Measurements from ENCODE around the gene AOC3. TPM values are rescaled to one million over a fixed set of nuclear protein-coding genes. Genes with fewer than 3 reads are reported as not detected.
A peak's percentile ranks its signal among the peaks of the same experiment; 100 is the strongest.

Gene AOC3
- total and polyA plus RNA-seq, 2 of the 13 experiments (the other 11 are each of a cell fraction or from before 2014, with no cell fraction given) = 8.7 to 51.7 TPM

DNA sequence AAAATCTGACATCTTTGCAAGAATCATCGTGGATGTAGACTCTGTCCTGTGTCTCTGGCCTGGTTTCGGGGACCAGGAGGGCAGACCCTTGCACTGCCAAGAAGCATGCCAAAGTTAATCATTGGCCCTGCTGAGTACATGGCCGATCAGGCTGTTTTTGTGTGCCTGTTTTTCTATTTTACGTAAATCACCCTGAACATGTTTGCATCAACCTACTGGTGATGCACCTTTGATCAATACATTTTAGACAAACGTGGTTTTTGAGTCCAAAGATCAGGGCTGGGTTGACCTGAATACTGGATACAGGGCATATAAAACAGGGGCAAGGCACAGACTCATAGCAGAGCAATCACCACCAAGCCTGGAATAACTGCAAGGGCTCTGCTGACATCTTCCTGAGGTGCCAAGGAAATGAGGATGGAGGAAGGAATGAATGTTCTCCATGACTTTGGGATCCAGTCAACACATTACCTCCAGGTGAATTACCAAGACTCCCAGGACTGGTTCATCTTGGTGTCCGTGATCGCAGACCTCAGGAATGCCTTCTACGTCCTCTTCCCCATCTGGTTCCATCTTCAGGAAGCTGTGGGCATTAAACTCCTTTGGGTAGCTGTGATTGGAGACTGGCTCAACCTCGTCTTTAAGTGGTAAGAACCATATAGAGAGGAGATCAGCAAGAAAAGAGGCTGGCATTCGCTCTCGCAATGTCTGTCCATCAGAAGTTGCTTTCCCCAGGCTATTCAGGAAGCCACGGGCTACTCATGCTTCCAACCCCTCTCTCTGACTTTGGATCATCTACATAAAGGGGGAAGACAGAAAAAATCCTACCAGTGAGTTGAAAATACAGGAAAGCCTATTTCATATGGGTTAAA, 49.7 kb downstream of the AOC3 start, which contains the start of gene G6PC1 (continued):
- TF ChIP-seq FUBP1 (CRISPR knock-in tag; IDR thresholded peaks at IDR 0.05; ENCODE audit: borderline replicate concordance) = no peak
- no peak for TF ChIP-seq TEAD3 (CRISPR knock-in tag; optimal IDR thresholded peaks at IDR 0.05; ENCODE audit: borderline replicate concordance)
- peak; percentile 81 for TF ChIP-seq KDM6A (CRISPR knock-in tag; IDR thresholded peaks at IDR 0.05; ENCODE audit: low read depth)
- TF ChIP-seq, protein P1, sequence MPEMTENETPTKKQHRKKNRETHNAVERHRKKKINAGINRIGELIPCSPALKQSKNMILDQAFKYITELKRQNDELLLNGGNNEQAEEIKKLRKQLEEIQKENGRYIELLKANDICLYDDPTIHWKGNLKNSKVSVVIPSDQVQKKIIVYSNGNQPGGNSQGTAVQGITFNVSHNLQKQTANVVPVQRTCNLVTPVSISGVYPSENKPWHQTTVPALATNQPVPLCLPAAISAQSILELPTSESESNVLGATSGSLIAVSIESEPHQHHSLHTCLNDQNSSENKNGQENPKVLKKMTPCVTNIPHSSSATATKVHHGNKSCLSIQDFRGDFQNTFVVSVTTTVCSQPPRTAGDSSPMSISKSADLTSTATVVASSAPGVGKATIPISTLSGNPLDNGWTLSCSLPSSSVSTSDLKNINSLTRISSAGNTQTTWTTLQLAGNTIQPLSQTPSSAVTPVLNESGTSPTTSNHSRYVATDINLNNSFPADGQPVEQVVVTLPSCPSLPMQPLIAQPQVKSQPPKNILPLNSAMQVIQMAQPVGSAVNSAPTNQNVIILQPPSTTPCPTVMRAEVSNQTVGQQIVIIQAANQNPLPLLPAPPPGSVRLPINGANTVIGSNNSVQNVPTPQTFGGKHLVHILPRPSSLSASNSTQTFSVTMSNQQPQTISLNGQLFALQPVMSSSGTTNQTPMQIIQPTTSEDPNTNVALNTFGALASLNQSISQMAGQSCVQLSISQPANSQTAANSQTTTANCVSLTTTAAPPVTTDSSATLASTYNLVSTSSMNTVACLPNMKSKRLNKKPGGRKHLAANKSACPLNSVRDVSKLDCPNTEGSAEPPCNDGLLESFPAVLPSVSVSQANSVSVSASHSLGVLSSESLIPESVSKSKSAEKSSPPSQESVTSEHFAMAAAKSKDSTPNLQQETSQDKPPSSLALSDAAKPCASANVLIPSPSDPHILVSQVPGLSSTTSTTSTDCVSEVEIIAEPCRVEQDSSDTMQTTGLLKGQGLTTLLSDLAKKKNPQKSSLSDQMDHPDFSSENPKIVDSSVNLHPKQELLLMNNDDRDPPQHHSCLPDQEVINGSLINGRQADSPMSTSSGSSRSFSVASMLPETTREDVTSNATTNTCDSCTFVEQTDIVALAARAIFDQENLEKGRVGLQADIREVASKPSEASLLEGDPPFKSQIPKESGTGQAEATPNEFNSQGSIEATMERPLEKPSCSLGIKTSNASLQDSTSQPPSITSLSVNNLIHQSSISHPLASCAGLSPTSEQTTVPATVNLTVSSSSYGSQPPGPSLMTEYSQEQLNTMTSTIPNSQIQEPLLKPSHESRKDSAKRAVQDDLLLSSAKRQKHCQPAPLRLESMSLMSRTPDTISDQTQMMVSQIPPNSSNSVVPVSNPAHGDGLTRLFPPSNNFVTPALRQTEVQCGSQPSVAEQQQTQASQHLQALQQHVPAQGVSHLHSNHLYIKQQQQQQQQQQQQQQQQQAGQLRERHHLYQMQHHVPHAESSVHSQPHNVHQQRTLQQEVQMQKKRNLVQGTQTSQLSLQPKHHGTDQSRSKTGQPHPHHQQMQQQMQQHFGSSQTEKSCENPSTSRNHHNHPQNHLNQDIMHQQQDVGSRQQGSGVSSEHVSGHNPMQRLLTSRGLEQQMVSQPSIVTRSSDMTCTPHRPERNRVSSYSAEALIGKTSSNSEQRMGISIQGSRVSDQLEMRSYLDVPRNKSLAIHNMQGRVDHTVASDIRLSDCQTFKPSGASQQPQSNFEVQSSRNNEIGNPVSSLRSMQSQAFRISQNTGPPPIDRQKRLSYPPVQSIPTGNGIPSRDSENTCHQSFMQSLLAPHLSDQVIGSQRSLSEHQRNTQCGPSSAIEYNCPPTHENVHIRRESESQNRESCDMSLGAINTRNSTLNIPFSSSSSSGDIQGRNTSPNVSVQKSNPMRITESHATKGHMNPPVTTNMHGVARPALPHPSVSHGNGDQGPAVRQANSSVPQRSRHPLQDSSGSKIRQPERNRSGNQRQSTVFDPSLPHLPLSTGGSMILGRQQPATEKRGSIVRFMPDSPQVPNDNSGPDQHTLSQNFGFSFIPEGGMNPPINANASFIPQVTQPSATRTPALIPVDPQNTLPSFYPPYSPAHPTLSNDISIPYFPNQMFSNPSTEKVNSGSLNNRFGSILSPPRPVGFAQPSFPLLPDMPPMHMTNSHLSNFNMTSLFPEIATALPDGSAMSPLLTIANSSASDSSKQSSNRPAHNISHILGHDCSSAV (CRISPR knock-in tag; IDR thresholded peaks at IDR 0.05; ENCODE audit: borderline replicate concordance) = 0 out of 2 replicates have a peak, but pooled peaks have one; percentile 27
- TF ChIP-seq ZBTB21 (CRISPR knock-in tag; IDR thresholded peaks at IDR 0.05) = peak; percentile 32; the same call in 1 of the 2 replicates
- TF ChIP-seq PAWR (CRISPR knock-in tag; IDR thresholded peaks at IDR 0.05; ENCODE audit: borderline replicate concordance) = no peak
- TF ChIP-seq, protein P2, sequence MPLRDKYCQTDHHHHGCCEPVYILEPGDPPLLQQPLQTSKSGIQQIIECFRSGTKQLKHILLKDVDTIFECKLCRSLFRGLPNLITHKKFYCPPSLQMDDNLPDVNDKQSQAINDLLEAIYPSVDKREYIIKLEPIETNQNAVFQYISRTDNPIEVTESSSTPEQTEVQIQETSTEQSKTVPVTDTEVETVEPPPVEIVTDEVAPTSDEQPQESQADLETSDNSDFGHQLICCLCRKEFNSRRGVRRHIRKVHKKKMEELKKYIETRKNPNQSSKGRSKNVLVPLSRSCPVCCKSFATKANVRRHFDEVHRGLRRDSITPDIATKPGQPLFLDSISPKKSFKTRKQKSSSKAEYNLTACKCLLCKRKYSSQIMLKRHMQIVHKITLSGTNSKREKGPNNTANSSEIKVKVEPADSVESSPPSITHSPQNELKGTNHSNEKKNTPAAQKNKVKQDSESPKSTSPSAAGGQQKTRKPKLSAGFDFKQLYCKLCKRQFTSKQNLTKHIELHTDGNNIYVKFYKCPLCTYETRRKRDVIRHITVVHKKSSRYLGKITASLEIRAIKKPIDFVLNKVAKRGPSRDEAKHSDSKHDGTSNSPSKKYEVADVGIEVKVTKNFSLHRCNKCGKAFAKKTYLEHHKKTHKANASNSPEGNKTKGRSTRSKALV (CRISPR knock-in tag; IDR thresholded peaks at IDR 0.05) = peak; percentile 72
- no peak for TF ChIP-seq HNRNPUL1 (IDR thresholded peaks at IDR 0.05; ENCODE audit: low read depth, low read length)
- TF ChIP-seq MTF2 (CRISPR knock-in tag; IDR thresholded peaks at IDR 0.05; ENCODE audit: borderline replicate concordance) = no peak
- 0 out of 2 replicates have a peak, but pooled peaks have one; percentile 2 for TF ChIP-seq ZNF614 (CRISPR knock-in tag; IDR thresholded peaks at IDR 0.05; ENCODE audit: borderline replicate concordance)
- TF ChIP-seq JUND (CRISPR knock-in tag; IDR thresholded peaks at IDR 0.05) = 0 out of 2 replicates have a peak, but pooled peaks have one; percentile 23
- TF ChIP-seq, protein P3, sequence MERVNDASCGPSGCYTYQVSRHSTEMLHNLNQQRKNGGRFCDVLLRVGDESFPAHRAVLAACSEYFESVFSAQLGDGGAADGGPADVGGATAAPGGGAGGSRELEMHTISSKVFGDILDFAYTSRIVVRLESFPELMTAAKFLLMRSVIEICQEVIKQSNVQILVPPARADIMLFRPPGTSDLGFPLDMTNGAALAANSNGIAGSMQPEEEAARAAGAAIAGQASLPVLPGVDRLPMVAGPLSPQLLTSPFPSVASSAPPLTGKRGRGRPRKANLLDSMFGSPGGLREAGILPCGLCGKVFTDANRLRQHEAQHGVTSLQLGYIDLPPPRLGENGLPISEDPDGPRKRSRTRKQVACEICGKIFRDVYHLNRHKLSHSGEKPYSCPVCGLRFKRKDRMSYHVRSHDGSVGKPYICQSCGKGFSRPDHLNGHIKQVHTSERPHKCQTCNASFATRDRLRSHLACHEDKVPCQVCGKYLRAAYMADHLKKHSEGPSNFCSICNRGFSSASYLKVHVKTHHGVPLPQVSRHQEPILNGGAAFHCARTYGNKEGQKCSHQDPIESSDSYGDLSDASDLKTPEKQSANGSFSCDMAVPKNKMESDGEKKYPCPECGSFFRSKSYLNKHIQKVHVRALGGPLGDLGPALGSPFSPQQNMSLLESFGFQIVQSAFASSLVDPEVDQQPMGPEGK (CRISPR knock-in tag; IDR thresholded peaks at IDR 0.05) = 0 out of 2 replicates have a peak, but pooled peaks have one; percentile 21
- TF ChIP-seq YY1 (IDR thresholded peaks at IDR 0.05; ENCODE audit: insufficient read depth, insufficient replicate concordance, low read depth, low read length) = peak; percentile 55

All from HepG2 (cell line).